ENCODE measurements around the gene UPF2.

DNA sequence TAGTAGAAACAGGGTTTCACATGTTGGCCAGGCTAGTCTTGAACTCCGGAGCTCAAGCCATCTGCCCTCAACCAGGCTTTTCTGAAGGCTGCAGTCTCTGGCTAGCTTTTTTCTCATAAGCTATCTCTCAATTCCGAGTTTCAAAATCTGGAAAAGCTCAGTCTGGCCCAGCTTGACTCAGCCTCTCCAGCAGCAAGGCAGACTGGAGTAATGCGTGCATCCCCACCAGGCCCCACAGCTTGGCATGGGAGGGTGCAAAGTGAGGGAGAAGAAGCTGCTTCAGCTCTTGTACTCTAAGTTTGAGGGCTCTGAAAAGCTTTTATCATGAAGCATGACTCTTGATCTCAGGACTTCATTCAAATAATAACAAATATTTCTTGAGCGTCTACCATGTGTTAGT, 30.9 kb upstream of the UPF2 start:
- TF ChIP-seq, protein P1, sequence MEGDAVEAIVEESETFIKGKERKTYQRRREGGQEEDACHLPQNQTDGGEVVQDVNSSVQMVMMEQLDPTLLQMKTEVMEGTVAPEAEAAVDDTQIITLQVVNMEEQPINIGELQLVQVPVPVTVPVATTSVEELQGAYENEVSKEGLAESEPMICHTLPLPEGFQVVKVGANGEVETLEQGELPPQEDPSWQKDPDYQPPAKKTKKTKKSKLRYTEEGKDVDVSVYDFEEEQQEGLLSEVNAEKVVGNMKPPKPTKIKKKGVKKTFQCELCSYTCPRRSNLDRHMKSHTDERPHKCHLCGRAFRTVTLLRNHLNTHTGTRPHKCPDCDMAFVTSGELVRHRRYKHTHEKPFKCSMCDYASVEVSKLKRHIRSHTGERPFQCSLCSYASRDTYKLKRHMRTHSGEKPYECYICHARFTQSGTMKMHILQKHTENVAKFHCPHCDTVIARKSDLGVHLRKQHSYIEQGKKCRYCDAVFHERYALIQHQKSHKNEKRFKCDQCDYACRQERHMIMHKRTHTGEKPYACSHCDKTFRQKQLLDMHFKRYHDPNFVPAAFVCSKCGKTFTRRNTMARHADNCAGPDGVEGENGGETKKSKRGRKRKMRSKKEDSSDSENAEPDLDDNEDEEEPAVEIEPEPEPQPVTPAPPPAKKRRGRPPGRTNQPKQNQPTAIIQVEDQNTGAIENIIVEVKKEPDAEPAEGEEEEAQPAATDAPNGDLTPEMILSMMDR (IDR thresholded peaks at IDR 0.05): no peak
- TF ChIP-seq POLR2A (IDR thresholded peaks at IDR 0.05) (no peak), POLR2AphosphoS5 (IDR thresholded peaks at IDR 0.05) (no peak)
